GM12878 (cell line): ENCODE measurements around the gene TRRAP. TPM values are rescaled to one million over a fixed set of nuclear protein-coding genes. Genes with fewer than 3 reads are reported as not detected.

Experiments used
- ATAC-seq: fragments of 200-7000 bp; cut with Tn5 transposase; 3 replicates; pipeline ENCODE4 v1.9.1; 2020; ENCODE audit warnings: mild to moderate bottlenecking, moderate library complexity
- BruUV-seq: library from RNA; stranded (reverse); fragments of 400-500 nt; replicated peaks from 2 replicates; lab custom pipeline; 2021; lab: Mats Ljungman, UMichigan
- CTCF ChIA-PET: fragments of 300-600 bp; sonication (Branson Sonifier 250); formaldehyde crosslinking; extraction: SDS; loops from one replicate; lab custom pipeline; 2021; ENCODE audit warnings: inconsistent platforms; lab: Yijun Ruan, JAX
- POLR2A ChIA-PET: fragments of 350-600 bp; formaldehyde crosslinking; extraction: SDS; loops from one replicate; lab custom pipeline; 2021; ENCODE audit warnings: inconsistent platforms; lab: Charles Lee
- RAD21 ChIA-PET: fragments of 300-600 bp; sonication (Branson Sonifier 250); formaldehyde crosslinking; loops from one replicate; lab custom pipeline; 2023; ENCODE audit warnings: antibody characterized with exemption; ENCODE audit not compliant: unreplicated experiment; lab: Charles Lee
- SMC1A ChIA-PET: fragments of 300-600 bp; sonication (Branson Sonifier 250); formaldehyde crosslinking; loops from one replicate; lab custom pipeline; 2023; ENCODE audit not compliant: unreplicated experiment, uncharacterized antibody; lab: Charles Lee
- DNase-seq: peaks from one replicate; pipeline ENCODE4 v3.0.0-alpha.2; 2011; ENCODE audit warnings: low read depth, low spot score
- FAIRE-seq: peaks from 3 replicates; lab custom pipeline; 2011; peaks lifted over from hg19 to GRCh38; lab: Jason Lieb, UNC
- H2AFZ ChIP-seq: 2 replicates; pipeline ENCODE4 v1.6.0; 2011; ENCODE audit warnings: low read depth, low read length, control low read depth; ENCODE audit not compliant: control insufficient read depth
- H3K27ac ChIP-seq: 2 replicates; pipeline ENCODE4 v1.5.1; 2011; ENCODE audit warnings: control low read depth; ENCODE audit not compliant: control insufficient read depth, insufficient read depth
- H3K27me3 ChIP-seq, 2 experiments: replicated peaks in 1 of 2; 2 replicates each; pipeline versions ENCODE4 v1.6.0 to v1.6.1; 2011; ENCODE audit warnings: low read length in 1 of 2; ENCODE audit not compliant: control insufficient read depth in 2 of 2, insufficient read depth in 2 of 2
- H3K36me3 ChIP-seq, 2 experiments: 2 replicates each; pipeline ENCODE4 v1.5.1; 2011; ENCODE audit warnings: low read length in 1 of 2; ENCODE audit not compliant: control insufficient read depth in 2 of 2, insufficient read depth in 2 of 2
- H3K4me1 ChIP-seq: 2 replicates; pipeline ENCODE4 v1.6.1; 2011; ENCODE audit warnings: mild to moderate bottlenecking, low read length, moderate library complexity, mixed read lengths; ENCODE audit not compliant: control insufficient read depth, insufficient read depth
- H3K4me2 ChIP-seq: 2 replicates; pipeline ENCODE4 v1.6.0; 2011; ENCODE audit warnings: control low read depth; ENCODE audit not compliant: control insufficient read depth, insufficient read depth
- H3K4me3 ChIP-seq: fragments of 200-600 bp; sonication (generic); 2 replicates; pipeline ENCODE4 v1.5.1; 2016
- H3K79me2 ChIP-seq: 2 replicates; pipeline ENCODE4 v1.6.0; 2011; ENCODE audit warnings: low read length; ENCODE audit not compliant: control insufficient read depth, insufficient read depth
- H3K9ac ChIP-seq: 2 replicates; pipeline ENCODE4 v1.8.0; 2011; ENCODE audit warnings: low read length, control low read depth, mixed read lengths; ENCODE audit not compliant: control insufficient read depth, insufficient read depth
- H3K9me3 ChIP-seq: replicated peaks from 3 replicates; pipeline ENCODE4 v1.5.1; 2011; ENCODE audit warnings: mild to moderate bottlenecking, low read length; ENCODE audit not compliant: control insufficient read depth, insufficient read depth
- H4K20me1 ChIP-seq: 2 replicates; pipeline ENCODE4 v1.6.0; 2011; ENCODE audit not compliant: control insufficient read depth, insufficient read depth
- BACH1 ChIP-seq: fragments of 450-650 bp; IDR thresholded peaks from 2 replicates; pipeline ENCODE4 v1.6.1; 2017; ENCODE audit warnings: mild to moderate bottlenecking, borderline replicate concordance
- CHD1 ChIP-seq: IDR thresholded peaks from 2 replicates; pipeline ENCODE4 v1.6.1; 2012; ENCODE audit warnings: low read depth, low read length, improper control_type of control experiment
- E2F4 ChIP-seq: IDR thresholded peaks from 2 replicates; pipeline ENCODE4 v1.6.1; 2012; ENCODE audit warnings: low read depth, low read length, improper control_type of control experiment
- FOXK2 ChIP-seq: fragments of 450-650 bp; IDR thresholded peaks from 2 replicates; pipeline ENCODE4 v1.6.1; 2017; ENCODE audit warnings: mild to moderate bottlenecking, moderate library complexity
- NBN ChIP-seq: fragments of 450-650 bp; IDR thresholded peaks from 2 replicates; pipeline ENCODE4 v1.6.1; 2016
- NFXL1 ChIP-seq: fragments of 450-650 bp; IDR thresholded peaks from 2 replicates; pipeline ENCODE4 v1.6.1; 2017; ENCODE audit warnings: antibody characterized with exemption, mild to moderate bottlenecking, borderline replicate concordance
- POLR2AphosphoS2 ChIP-seq: IDR thresholded peaks from 2 replicates; pipeline ENCODE4 v1.6.1; 2011; ENCODE audit warnings: low read depth, mild to moderate bottlenecking, low read length, improper control_type of control experiment, moderate library complexity
- RCOR1 ChIP-seq: conservative IDR thresholded peaks from 2 replicates; pipeline ENCODE4 v1.6.1; 2012; ENCODE audit warnings: low read depth, low read length, improper control_type of control experiment
- STAT3 ChIP-seq: IDR thresholded peaks from 2 replicates; pipeline ENCODE4 v1.6.1; 2011; ENCODE audit warnings: low read depth, low read length, improper control_type of control experiment
- ZBED1 ChIP-seq: IDR thresholded peaks from 2 replicates; pipeline ENCODE4 v1.6.1; 2016; ENCODE audit warnings: borderline replicate concordance
- WGBS: methylation state at CpG from one replicate; pipeline ENCODE4 v1.1.6; 2016; ENCODE audit warnings: low lambda C conversion rate; ENCODE audit not compliant: insufficient replicate concordance, insufficient coverage; ENCODE audit errors: missing lambda C conversion rate; 5-methylcytosine and 5-hydroxymethylcytosine counted together
- in situ Hi-C: fragments of 300-500 bp; cut with MboI; formaldehyde crosslinking; loops from 9 replicates; pipeline ENCODE4 v1.14.3; 2018; ENCODE audit warnings: mixed read lengths
- intact Hi-C: fragments of 100-400 bp; cut with micrococcal nuclease; formaldehyde crosslinking; loops from one replicate; pipeline ENCODE4 v1.14.2; 2022; ENCODE audit not compliant: unreplicated experiment
- polyA plus RNA-seq, 11 experiments: library from polyadenylated mRNA; depleted of rRNA in 4 of 11; unstranded in 6 of 11; stranded (reverse) in 5 of 11; fragments of >200 nt; fragmentation: Nextera tagmentation in 4 of 11; fragmentation: Illumina TruSeq in 1 of 11; extraction: Ambion mirVana in 4 of 11; extraction: Trizol in 1 of 11; gene quantifications; 1 replicate in 1 of 11; 2 replicates in 10 of 11; pipeline versions ENCODE4 v1.2.1 to v1.2.3, GENCODE V29; 2011 to 2016; ENCODE audit warnings: inconsistent platforms in 2 of 11, missing spikeins in 2 of 11, low read depth in 1 of 11
- total RNA-seq, 4 experiments: library from RNA; depleted of rRNA in 3 of 4; stranded (reverse); fragments of >200 nt in 3 of 4; fragmentation: Illumina TruSeq in 1 of 4; extraction: Trizol in 1 of 4; gene quantifications; 2 replicates each; pipeline versions ENCODE4 v1.2.1 to v1.2.3, GENCODE V29; 2013 to 2021
- TF ChIP-seq, protein P1 (sequence below): IDR thresholded peaks from 2 replicates; pipeline ENCODE4 v1.6.1; 2012; ENCODE audit warnings: low read depth, low read length, improper control_type of control experiment
- TF ChIP-seq, protein P2 (sequence below): IDR thresholded peaks from 2 replicates; pipeline ENCODE4 v1.6.1; 2012; ENCODE audit warnings: mild to moderate bottlenecking, low read depth, low read length

TRRAP gene
- total and polyA plus RNA-seq, 10 of the 15 experiments (the other 5 are each of a cell fraction or from before 2014, with no cell fraction given): 1.1 to 39.3 (median 8.5) TPM

DNA sequence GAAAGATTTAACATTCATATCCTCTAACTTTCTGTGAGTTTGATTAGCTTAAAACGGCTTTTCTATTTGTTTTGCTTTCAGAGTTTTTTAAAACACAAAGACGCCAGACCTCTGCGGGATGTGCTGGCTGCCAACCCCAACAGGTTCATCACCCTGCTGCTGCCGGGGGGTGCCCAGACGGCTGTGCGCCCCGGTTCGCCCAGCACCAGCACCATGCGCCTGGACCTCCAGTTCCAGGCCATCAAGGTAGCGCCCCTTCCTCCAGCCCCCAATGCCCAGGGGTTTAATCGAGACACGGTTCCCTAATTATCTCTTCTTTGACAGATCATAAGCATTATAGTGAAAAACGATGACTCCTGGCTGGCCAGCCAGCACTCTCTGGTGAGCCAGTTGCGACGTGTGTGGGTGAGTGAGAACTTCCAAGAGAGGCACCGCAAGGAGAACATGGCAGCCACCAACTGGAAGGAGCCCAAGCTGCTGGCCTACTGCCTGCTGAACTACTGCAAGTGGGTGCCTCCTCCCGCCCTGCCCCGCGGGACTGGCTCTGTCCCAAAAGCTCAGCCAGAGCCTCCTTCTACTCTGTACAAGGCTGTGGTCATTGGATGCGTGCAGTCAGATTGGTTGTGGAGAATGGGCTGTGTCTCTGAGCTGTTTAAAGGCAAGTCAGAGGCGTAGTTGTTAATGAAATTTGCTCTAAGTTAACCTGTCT is 71.2 kb downstream of the TRRAP start:
- Histone ChIP-seq H3K36me3 (peaks cover 36 to 43% of the 10 kb centered on the region in 2 experiments), H3K4me3 (no peak overlapping the region), H3K4me1 (no peaks in the 10 kb centered on the region), H2AFZ (no peak overlapping the region), H3K9ac (no peak overlapping the region), H3K79me2 (no peaks in the 10 kb centered on the region), H3K4me2 (no peak overlapping the region), H4K20me1 (no peaks in the 10 kb centered on the region), H3K9me3 (no peaks in the 10 kb centered on the region), H3K27me3 (no peaks in the 10 kb centered on the region), H3K27ac (no peak overlapping the region)
- 97% methylated on average over 21 of the region's 21 CpGs for WGBS
- DNase-seq (no peak), ATAC-seq (no peak), FAIRE-seq (no peak)
- no peak for TF ChIP-seq ZBED1
- TF ChIP-seq, protein P1, sequence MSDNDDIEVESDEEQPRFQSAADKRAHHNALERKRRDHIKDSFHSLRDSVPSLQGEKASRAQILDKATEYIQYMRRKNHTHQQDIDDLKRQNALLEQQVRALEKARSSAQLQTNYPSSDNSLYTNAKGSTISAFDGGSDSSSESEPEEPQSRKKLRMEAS: no peak
- no peak for TF ChIP-seq NFXL1
- no peak for TF ChIP-seq CHD1
- no peak for TF ChIP-seq NBN
- TF ChIP-seq E2F4: no peak
- no peak for TF ChIP-seq FOXK2
- no peak for TF ChIP-seq POLR2AphosphoS2
- no peak for TF ChIP-seq RCOR1
- TF ChIP-seq, protein P2, sequence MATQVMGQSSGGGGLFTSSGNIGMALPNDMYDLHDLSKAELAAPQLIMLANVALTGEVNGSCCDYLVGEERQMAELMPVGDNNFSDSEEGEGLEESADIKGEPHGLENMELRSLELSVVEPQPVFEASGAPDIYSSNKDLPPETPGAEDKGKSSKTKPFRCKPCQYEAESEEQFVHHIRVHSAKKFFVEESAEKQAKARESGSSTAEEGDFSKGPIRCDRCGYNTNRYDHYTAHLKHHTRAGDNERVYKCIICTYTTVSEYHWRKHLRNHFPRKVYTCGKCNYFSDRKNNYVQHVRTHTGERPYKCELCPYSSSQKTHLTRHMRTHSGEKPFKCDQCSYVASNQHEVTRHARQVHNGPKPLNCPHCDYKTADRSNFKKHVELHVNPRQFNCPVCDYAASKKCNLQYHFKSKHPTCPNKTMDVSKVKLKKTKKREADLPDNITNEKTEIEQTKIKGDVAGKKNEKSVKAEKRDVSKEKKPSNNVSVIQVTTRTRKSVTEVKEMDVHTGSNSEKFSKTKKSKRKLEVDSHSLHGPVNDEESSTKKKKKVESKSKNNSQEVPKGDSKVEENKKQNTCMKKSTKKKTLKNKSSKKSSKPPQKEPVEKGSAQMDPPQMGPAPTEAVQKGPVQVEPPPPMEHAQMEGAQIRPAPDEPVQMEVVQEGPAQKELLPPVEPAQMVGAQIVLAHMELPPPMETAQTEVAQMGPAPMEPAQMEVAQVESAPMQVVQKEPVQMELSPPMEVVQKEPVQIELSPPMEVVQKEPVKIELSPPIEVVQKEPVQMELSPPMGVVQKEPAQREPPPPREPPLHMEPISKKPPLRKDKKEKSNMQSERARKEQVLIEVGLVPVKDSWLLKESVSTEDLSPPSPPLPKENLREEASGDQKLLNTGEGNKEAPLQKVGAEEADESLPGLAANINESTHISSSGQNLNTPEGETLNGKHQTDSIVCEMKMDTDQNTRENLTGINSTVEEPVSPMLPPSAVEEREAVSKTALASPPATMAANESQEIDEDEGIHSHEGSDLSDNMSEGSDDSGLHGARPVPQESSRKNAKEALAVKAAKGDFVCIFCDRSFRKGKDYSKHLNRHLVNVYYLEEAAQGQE: no peak
- TF ChIP-seq BACH1: no peak
- no peak for TF ChIP-seq STAT3
- in situ Hi-C loops (no loop called here), intact Hi-C loops (no loop called here)
- ChIA-PET CTCF (no interaction called here), SMC1A (no interaction called here), RAD21 (no interaction called here), POLR2A (no interaction called here)
- BruUV-seq: no TSS peak
